Fibroblast of pulmonary artery (primary cell): Measurements from ENCODE around the gene UBALD2.
A peak's percentile ranks its signal among the peaks of the same experiment; 100 is the strongest.
"Not testable (repeated sequence)": the region's sequence is repeated elsewhere in the genome, so short reads cannot be mapped to it uniquely, and the experiment has no call there.

Source experiments
- DNase-seq: peaks from one replicate; pipeline ENCODE4 v3.0.0-alpha.2; 2010; ENCODE audit warnings: low read depth
- H3K4me3 ChIP-seq: replicated peaks from 2 replicates; pipeline ENCODE4 v1.5.1; 2011; ENCODE audit warnings: low read depth, mild to moderate bottlenecking, control low read depth, low read length, moderate library complexity
- CTCF ChIP-seq: IDR thresholded peaks from 2 replicates; pipeline ENCODE4 v1.5.1; 2011; ENCODE audit warnings: mild to moderate bottlenecking, control low read depth, low read length, inconsistent platforms; ENCODE audit errors: missing control alignments

The UBALD2 gene

GRCh38 chr17:76246080-76247066 lies 18.8 kb upstream of the UBALD2 start:
- no peak for DNase-seq
- H3K4me3 ChIP-seq, result no peak overlapping the region

GRCh38 chr17:76247304-76247703 lies 17.8 kb upstream of the UBALD2 start:
- TF ChIP-seq CTCF, result no peak
- DNase-seq, result no peak
- no peak overlapping the region for H3K4me3 ChIP-seq

More at GRCh38 chr17:76246080-76247066, 18.8 kb upstream of the UBALD2 start:
- no peak for TF ChIP-seq CTCF

GRCh38 chr17:76248013-76248782 lies 16.9 kb upstream of the UBALD2 start:
- TF ChIP-seq CTCF, result peak; percentile 29
- no peak overlapping the region for H3K4me3 ChIP-seq
- DNase-seq, result no peak

- DNase-seq, result no peak
- no peak for TF ChIP-seq CTCF
- no peak overlapping the region for H3K4me3 ChIP-seq
Observed at GRCh38 chr17:76250141-76250540, 15.0 kb upstream of the UBALD2 start.

- no peak overlapping the region for H3K4me3 ChIP-seq
- DNase-seq, result no peak
- TF ChIP-seq CTCF, result no peak
Observed at GRCh38 chr17:76251478-76252039, 13.6 kb upstream of the UBALD2 start.

- peak; percentile 64 for DNase-seq
- TF ChIP-seq CTCF, result no peak
Observed at GRCh38 chr17:76252040-76252954, 12.9 kb upstream of the UBALD2 start.

GRCh38 chr17:76252967-76253766 lies 12.0 kb upstream of the UBALD2 start:
- not testable (repeated sequence) for H3K4me3 ChIP-seq, DNase-seq

More at GRCh38 chr17:76252040-76252954, 12.9 kb upstream of the UBALD2 start:
- H3K4me3 ChIP-seq, result no peak overlapping the region
